Measurements from ENCODE around the gene MAPK12.
"Not testable (repeated sequence)": the region's sequence is repeated elsewhere in the genome, so short reads cannot be mapped to it uniquely, and the experiment has no call there.

The MAPK12 gene

GRCh38 chr22:50209893-50210292 is 51.6 kb downstream of the MAPK12 start:
- DNase-seq: peak; percentile 60 to 68

DNA sequence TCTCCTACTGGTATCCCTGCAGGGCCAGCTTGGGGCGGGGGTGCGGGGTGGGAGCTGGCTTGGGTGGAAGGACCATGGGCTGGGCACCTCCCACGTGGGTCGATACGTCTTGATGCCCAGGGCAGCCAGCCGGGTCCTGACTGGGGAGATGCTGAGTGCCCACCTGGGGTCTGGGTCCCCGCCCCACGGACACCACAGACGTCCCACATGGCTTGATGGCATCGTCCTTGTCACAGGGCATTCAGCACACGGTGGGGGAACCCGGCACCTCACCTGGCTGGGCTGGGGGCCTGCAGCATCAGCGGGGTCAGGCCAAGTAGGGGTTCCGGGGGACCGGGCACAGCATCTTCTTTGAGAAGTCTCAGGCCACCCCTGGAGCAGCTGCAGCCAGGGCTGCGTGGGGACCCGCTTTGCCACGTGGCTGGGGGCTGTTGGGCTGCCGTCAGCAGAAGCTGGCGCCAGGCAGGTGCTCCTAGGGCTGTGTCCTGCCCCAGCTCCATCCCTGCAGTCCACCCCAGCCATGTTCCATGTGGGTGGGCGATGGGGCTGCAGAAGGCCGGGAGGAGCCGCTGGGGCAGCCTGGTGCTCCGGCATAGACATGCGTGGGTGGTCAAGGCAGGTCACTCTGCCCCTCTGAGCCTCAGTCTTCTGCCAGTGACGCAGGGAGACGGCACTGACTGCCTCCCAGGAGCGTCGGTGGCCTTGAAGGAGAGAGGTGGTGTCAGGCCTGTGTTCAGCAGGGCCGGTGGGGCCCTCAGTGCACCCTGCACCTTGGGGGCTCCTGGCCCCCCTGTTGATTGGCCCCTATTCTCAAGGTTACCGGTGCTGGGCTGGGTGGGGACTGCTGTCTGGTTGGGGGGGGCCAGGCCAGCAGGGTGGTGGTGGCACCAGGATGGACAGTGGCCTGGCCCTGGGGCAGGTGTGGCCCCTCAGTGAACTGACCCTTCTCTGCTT is 52.3 kb downstream of the MAPK12 start:
- DNase-seq: no peak

DNA sequence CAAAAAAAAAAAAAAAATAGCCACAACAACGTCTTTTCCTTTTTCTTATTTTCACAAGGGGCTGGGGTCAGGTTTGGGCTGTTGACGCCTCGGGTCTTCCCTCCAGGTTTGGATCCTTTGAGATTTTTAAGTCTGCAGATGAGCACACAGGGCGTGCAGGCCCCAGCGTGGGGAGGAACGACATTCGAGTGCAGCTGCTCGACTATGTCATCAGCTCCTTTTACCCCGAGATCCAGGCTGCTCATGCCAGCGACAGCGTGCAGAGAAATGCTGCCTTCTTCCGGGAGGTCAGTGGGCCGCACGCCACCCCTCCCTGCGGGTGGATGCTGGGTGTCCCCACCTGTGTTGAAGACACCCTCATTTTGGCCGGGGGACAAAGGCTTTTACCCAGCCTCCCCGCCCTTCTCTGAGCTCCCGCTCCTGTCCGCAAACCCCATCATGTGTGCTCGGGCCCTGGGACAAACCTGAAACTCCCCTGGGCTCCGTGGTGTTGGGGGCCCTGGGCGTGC is 53.0 kb downstream of the MAPK12 start:
- DNase-seq: no peak

DNA sequence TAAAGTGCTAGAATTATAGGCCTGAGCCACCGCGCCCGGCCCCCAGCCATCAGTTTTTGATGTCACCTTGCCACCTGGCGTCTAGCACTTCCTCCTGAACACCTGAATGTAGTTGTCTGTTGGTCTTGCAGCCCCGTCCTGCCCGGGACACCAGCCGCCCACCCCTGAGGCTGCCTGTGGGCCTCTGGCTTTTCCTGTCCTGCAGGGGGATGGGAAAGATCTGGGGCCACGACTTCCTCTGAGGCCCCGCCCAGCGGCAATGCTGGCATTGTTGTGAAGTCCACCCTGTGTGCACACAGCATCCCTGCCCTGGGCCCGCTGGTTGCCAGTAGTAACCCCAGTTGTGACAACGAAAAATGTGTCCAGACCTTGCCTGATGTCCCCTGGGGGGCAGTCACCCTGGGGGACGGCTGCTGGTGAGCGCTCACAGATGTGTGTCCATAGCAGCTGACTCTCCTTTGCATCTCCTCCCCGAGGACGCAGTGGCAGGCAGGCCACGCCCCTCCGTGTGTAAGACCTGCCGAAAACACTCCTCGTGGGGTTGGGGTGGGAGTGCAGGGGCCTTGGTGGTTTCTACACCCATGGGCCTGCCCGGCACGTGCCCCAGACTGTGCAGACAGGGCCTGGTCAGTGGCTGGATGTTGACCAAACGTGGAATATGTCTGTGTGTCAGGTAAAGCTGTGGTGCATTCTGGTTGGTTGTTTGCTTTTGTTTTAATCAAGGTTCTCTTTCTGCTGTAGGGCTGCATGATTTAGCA is 53.9 kb downstream of the MAPK12 start:
- no peak for DNase-seq

DNA sequence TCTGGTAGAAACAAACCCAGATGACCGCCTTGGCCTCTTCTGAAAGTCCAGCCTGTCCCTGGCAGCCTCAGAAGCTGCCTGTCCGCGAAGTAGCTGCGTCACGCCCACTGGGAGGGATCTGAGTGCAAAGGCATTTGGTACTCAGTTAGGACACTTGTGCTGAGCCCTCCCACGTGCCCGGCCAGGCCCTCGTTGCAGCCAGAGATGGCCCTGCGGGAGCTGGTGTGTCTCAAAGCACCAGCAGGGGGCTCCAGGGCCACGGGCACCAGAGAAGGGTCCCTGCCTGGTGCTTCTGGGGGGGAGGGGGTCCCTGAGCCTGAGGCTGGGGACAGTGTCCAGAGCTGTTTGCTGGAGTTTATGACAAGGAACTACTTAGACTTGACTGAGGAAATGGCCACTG is 54.9 kb downstream of the MAPK12 start:
- DNase-seq: no peak

GRCh38 chr22:50205781-50206569 is 55.5 kb downstream of the MAPK12 start:
- no peak for DNase-seq

DNA sequence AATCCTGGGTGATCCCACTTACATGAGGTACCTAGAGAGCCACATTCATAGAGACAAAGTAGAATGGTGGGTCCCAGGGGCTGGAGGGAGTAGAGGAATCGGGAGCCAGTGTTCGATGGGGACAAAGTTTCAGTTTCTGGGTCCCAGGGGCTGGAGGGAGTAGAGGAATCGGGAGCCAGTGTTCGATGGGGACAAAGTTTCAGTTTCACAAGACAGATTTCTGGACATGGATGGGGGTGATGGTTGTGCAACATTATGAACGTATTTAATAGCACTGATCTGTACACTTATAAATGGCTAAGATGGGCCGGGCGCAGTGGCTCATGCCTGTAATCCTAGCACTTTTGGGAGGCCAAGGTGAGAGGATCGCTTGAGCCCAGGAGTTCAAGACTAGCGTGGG is 56.5 kb downstream of the MAPK12 start:
- DNase-seq: not testable (repeated sequence)

GRCh38 chr22:50204571-50204970 is 56.9 kb downstream of the MAPK12 start:
- no peak for DNase-seq

DNA sequence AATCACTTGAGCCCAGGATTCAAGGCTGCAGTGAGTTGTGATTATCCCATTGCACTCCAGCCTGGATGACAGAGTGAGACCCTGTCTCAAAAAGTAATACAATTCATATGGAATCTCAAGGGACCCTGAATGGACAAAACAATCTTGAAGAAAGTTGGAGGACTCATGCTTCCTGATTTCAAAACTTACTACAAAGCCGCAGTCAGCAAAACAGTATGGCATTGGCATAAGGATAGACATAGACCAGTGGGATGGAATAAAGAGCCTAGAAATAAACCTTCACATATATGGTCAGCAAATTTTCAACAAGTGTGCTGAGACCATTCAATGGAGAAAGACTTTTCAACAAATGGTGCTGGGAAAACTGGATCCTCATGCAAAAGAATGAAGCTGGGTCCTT is 58.2 kb downstream of the MAPK12 start:
- DNase-seq: no peak
